OCI-LY3 (cell line): ENCODE measurements around the gene ITIH5.

Experiments used
- H2AFZ ChIP-seq: fragments of 200-600, 300-600 bp; shearing (Covaris generic); 2 replicates; pipeline ENCODE4 v1.6.0; 2014; ENCODE audit warnings: antibody characterized with exemption, low read depth, low read length
- H3K27ac ChIP-seq: fragments of 200-600, 300-600 bp; sonication (generic); 2 replicates; pipeline ENCODE4 v1.5.1; 2014; ENCODE audit warnings: mild to moderate bottlenecking, low read length, moderate library complexity, mixed read lengths
- H3K27me3 ChIP-seq: fragments of 200-600, 300-600 bp; sonication (generic); 2 replicates; pipeline ENCODE4 v1.6.1; 2014; ENCODE audit warnings: low read depth, low read length, mixed read lengths
- H3K36me3 ChIP-seq: fragments of 200-600, 300-600 bp; sonication (generic); replicated peaks from 2 replicates; pipeline ENCODE3; 2014; ENCODE audit warnings: low read depth, low read length, mixed read lengths
- H3K4me1 ChIP-seq: fragments of 300-600, 200-600 bp; sonication (generic); 2 replicates; pipeline ENCODE4 v1.6.1; 2014; ENCODE audit warnings: low read length, mixed read lengths
- H3K4me2 ChIP-seq: fragments of 200-600, 300-600 bp; sonication (generic); 2 replicates; pipeline ENCODE4 v1.6.1; 2014; ENCODE audit warnings: low read length, mixed read lengths
- H3K4me3 ChIP-seq: fragments of 300-600, 200-600 bp; sonication (generic); 2 replicates; pipeline ENCODE4 v1.5.1; 2014; ENCODE audit warnings: antibody characterized with exemption, mild to moderate bottlenecking, low read length, moderate library complexity
- H3K79me2 ChIP-seq: fragments of 300-600, 200-600 bp; shearing (Covaris generic); 2 replicates; pipeline ENCODE4 v1.6.1; 2014; ENCODE audit warnings: mild to moderate bottlenecking, low read length, mixed read lengths
- H3K9ac ChIP-seq: fragments of 300-600, 200-600 bp; shearing (Covaris generic); 2 replicates; pipeline ENCODE4 v1.6.0; 2014; ENCODE audit warnings: mild to moderate bottlenecking, low read length, moderate library complexity
- H3K9me3 ChIP-seq: fragments of 200-600, 300-600 bp; shearing (Covaris generic); 2 replicates; pipeline ENCODE4 v1.6.1; 2014; ENCODE audit warnings: low read length, mixed read lengths; ENCODE audit not compliant: insufficient read depth
- H4K20me1 ChIP-seq: fragments of 200-600, 300-600 bp; sonication (generic); 2 replicates; pipeline ENCODE4 v1.6.1; 2016; ENCODE audit warnings: low read length, mixed read lengths; ENCODE audit not compliant: insufficient read depth
- EZH2phosphoT487 ChIP-seq: fragments of 200-600 bp; shearing (Covaris generic); IDR thresholded peaks from 2 replicates; pipeline ENCODE4 v1.6.1; 2018; ENCODE audit warnings: antibody characterized with exemption, mixed run types, low read depth
- TF ChIP-seq, protein P1 (sequence below): fragments of 200-600, 300-600 bp; sonication (generic); IDR thresholded peaks from 2 replicates; pipeline ENCODE4 v1.5.1; 2014; ENCODE audit warnings: antibody characterized with exemption, low read length, low read depth

Gene ITIH5

DNA sequence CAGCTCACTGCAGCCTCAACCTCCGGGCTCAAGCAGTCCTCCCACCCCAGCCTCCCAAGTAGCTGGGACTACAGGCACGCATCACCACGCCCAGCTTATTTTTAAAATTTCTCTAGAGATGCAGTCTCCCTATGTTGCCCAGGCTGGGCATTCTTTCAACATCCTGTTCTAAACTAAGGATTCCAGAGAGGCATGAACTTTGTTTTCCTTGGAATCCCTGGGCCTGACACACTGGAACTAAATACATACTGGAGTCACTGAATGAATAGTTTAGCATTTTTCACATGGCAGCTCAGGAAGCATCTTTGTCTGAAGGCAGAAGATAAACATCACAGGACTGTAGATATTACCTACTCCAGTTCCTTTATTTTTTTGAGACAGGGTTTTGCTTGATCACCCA lies 108.7 kb downstream of the ITIH5 start:
- Histone ChIP-seq H2AFZ (no peak overlapping the region), H3K9ac (no peak overlapping the region), H3K4me1 (no peaks in the 10 kb centered on the region), H4K20me1 (no peaks in the 10 kb centered on the region), H3K4me3 (no peak overlapping the region), H3K79me2 (no peaks in the 10 kb centered on the region), H3K27me3 (no peaks in the 10 kb centered on the region), H3K27ac (no peak overlapping the region), H3K36me3 (no peaks in the 10 kb centered on the region), H3K4me2 (no peak overlapping the region), H3K9me3 (no peaks in the 10 kb centered on the region)
- TF ChIP-seq, protein P1, sequence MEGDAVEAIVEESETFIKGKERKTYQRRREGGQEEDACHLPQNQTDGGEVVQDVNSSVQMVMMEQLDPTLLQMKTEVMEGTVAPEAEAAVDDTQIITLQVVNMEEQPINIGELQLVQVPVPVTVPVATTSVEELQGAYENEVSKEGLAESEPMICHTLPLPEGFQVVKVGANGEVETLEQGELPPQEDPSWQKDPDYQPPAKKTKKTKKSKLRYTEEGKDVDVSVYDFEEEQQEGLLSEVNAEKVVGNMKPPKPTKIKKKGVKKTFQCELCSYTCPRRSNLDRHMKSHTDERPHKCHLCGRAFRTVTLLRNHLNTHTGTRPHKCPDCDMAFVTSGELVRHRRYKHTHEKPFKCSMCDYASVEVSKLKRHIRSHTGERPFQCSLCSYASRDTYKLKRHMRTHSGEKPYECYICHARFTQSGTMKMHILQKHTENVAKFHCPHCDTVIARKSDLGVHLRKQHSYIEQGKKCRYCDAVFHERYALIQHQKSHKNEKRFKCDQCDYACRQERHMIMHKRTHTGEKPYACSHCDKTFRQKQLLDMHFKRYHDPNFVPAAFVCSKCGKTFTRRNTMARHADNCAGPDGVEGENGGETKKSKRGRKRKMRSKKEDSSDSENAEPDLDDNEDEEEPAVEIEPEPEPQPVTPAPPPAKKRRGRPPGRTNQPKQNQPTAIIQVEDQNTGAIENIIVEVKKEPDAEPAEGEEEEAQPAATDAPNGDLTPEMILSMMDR: no peak
- TF ChIP-seq EZH2phosphoT487: no peak

DNA sequence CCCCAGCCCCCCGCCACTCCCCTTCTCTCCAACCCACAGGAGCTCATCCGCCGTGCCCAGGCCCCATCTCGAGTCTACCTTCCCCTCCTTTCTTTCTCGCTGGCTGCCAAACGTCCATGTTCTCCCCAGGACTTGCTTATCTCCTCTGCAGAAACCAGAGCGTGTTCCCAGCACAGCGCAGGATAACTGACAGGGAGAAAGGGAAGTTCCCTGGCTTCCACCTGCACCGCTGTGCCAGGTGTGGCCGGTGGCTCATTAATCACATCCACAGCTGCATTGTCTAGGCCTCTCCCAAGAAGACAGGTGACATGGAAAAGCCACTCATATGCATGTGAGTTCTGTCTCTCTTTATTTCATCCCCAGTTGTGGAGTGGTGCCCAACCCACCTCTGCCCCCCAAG lies 113.2 kb downstream of the ITIH5 start:
- no peaks in the 10 kb centered on the region for H3K36me3 ChIP-seq
- no peak overlapping the region for H3K27ac ChIP-seq
- TF ChIP-seq, protein P1: no peak
- TF ChIP-seq EZH2phosphoT487: no peak
- no peaks in the 10 kb centered on the region for H3K4me1 ChIP-seq
- no peak overlapping the region for H3K9ac ChIP-seq
- no peak overlapping the region for H3K4me2 ChIP-seq
- H3K79me2 ChIP-seq: no peaks in the 10 kb centered on the region
- no peak overlapping the region for H2AFZ ChIP-seq
- H4K20me1 ChIP-seq: no peaks in the 10 kb centered on the region
- no peak overlapping the region for H3K4me3 ChIP-seq
- H3K27me3 ChIP-seq: no peaks in the 10 kb centered on the region
- H3K9me3 ChIP-seq: no peaks in the 10 kb centered on the region

DNA sequence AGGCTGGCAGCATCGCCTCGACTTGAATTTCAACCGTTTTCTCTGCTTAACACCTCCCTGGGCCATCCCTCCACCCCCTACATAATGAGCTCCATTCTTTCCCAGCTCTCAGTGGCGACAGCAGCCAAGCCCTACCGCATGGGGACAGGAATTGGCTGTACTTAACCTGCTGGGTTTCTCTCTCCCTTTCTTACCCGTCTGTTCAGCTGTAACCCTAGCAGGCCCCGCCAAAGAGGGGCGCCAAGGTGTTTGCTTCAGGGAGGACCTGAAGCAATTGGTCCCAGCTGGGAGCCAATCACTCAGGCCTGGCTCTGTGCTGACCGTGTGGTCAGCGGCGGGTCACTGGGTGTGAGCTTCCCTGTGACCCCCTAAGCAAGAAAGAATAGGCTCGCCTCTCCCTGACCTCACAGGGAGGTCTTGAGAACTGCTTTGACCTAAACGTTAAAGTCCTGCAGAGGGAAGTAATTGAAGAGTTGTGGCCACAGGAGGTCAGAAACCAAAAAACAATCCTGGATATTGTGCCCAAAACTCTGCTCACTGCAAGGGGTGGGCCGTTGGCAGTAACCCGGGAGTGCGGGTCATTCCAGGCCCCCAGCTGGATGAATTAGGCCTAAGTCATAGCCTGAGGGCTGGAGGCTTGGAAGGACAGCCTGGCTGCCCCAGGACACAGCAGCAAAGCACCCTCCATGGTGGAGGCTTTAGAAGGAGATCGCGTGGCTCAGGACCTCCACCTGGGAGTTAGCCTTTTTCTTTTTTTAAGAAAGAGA lies 114.6 kb downstream of the ITIH5 start:
- Histone ChIP-seq H4K20me1 (no peaks in the 10 kb centered on the region), H3K27me3 (no peaks in the 10 kb centered on the region), H3K9ac (no peak overlapping the region), H2AFZ (no peak overlapping the region), H3K4me3 (no peak overlapping the region), H3K4me2 (no peak overlapping the region), H3K79me2 (no peaks in the 10 kb centered on the region), H3K27ac (no peak overlapping the region), H3K4me1 (no peaks in the 10 kb centered on the region), H3K9me3 (no peaks in the 10 kb centered on the region), H3K36me3 (no peaks in the 10 kb centered on the region)
- TF ChIP-seq EZH2phosphoT487: no peak
- TF ChIP-seq, protein P1: no peak

DNA sequence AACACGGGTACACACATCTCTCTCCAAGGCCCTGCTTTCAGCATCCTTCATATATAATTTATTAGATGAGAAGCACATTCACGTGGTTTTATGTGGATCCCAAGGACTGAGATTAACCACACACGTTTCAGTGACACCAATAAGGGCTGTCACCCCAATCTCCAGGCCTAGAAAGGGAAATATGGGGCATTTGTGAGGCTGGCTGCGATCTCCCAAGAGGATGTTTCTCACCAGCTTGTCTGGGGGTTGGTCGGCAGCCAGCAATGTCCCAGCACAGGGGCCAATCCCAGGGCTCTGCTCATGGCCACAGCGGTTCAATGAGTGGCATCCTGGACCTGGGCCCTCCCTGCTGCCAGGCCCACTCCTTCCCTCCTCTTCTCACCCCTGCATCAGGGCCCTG lies 115.5 kb downstream of the ITIH5 start:
- Histone ChIP-seq H2AFZ (no peak overlapping the region), H3K27me3 (no peaks in the 10 kb centered on the region)

More for the DNA sequence above, 115.5 kb downstream of the ITIH5 start:
- Histone ChIP-seq H3K9me3 (no peaks in the 10 kb centered on the region), H3K27ac (no peak overlapping the region), H3K36me3 (no peaks in the 10 kb centered on the region), H3K4me2 (no peak overlapping the region), H3K4me3 (no peak overlapping the region), H3K79me2 (no peaks in the 10 kb centered on the region), H4K20me1 (no peaks in the 10 kb centered on the region), H3K4me1 (no peaks in the 10 kb centered on the region), H3K9ac (no peak overlapping the region)
- no peak for TF ChIP-seq EZH2phosphoT487
